SK-N-SH treated with all-trans-retinoic acid at 6 μM for 48 hours (cell line): ENCODE measurements around the gene MROH9.

Experiments used
- ATAC-seq: fragments of 200-7000 bp; cut with Tn5 transposase; 3 replicates; pipeline ENCODE4 v1.9.1; 2020; ENCODE audit warnings: mild to moderate bottlenecking, moderate library complexity
- ARNTL ChIP-seq: fragments of 450-650 bp; formaldehyde crosslinking; IDR thresholded peaks from 2 replicates; pipeline ENCODE4 v1.5.0; 2020; ENCODE audit warnings: low read depth, mild to moderate bottlenecking, moderate library complexity, borderline replicate concordance
- BACH2 ChIP-seq: fragments of 250-450 bp; sonication (Bioruptor Pico); IDR thresholded peaks from 2 replicates; pipeline ENCODE4 v1.9.0; 2021; ENCODE audit warnings: mild to moderate bottlenecking, borderline replicate concordance
- CREB5 ChIP-seq: fragments of 250-450 bp; sonication (Bioruptor Pico); IDR thresholded peaks from 2 replicates; pipeline ENCODE4 v1.5.1; 2020; ENCODE audit warnings: low read depth, mild to moderate bottlenecking, moderate library complexity
- CSDC2 ChIP-seq: fragments of 250-450 bp; sonication (Bioruptor Pico); IDR thresholded peaks from 2 replicates; pipeline ENCODE4 v1.5.0; 2020; ENCODE audit warnings: mild to moderate bottlenecking, moderate library complexity
- CSRNP3 ChIP-seq: fragments of 250-450 bp; sonication (Bioruptor Pico); IDR thresholded peaks from 2 replicates; pipeline ENCODE4 v1.5.1; 2021; ENCODE audit warnings: mild to moderate bottlenecking, moderate library complexity
- ESRRG ChIP-seq: fragments of 250-450 bp; sonication (Bioruptor Pico); IDR thresholded peaks from 2 replicates; pipeline ENCODE4 v1.6.1; 2021; ENCODE audit warnings: mild to moderate bottlenecking
- GLIS3 ChIP-seq: fragments of 250-450 bp; sonication (Bioruptor Pico); IDR thresholded peaks from 2 replicates; pipeline ENCODE4 v1.5.0; 2020; ENCODE audit warnings: mild to moderate bottlenecking, moderate library complexity
- ISL1 ChIP-seq: fragments of 250-450 bp; sonication (Bioruptor Pico); IDR thresholded peaks from 2 replicates; pipeline ENCODE4 v2.1.2; 2022; ENCODE audit warnings: mild to moderate bottlenecking, moderate library complexity
- PATZ1 ChIP-seq: fragments of 250-450 bp; sonication (Bioruptor Pico); IDR thresholded peaks from 2 replicates; pipeline ENCODE4 v1.8.0; 2020; ENCODE audit warnings: mild to moderate bottlenecking, moderate library complexity, borderline replicate concordance
- PPARA ChIP-seq: fragments of 250-450 bp; sonication (Bioruptor Pico); IDR thresholded peaks from 2 replicates; pipeline ENCODE4 v1.5.0; 2020; ENCODE audit warnings: mild to moderate bottlenecking, borderline replicate concordance
- RARB ChIP-seq: fragments of 250-450 bp; sonication (Bioruptor Pico); IDR thresholded peaks from 2 replicates; pipeline ENCODE4 v1.8.0; 2021; ENCODE audit warnings: mild to moderate bottlenecking, moderate library complexity
- SNAI2 ChIP-seq: fragments of 250-450 bp; sonication (Bioruptor Pico); IDR thresholded peaks from 2 replicates; pipeline ENCODE4 v1.5.0; 2020; ENCODE audit warnings: mild to moderate bottlenecking, moderate library complexity
- TCF4 ChIP-seq: fragments of 250-450 bp; sonication (Bioruptor Pico); IDR thresholded peaks from 2 replicates; pipeline ENCODE4 v1.8.0; 2021; ENCODE audit warnings: mild to moderate bottlenecking, moderate library complexity, borderline replicate concordance
- TOX ChIP-seq: fragments of 250-450 bp; sonication (Bioruptor Pico); IDR thresholded peaks from 2 replicates; pipeline ENCODE4 v1.8.0; 2021; ENCODE audit warnings: mild to moderate bottlenecking, moderate library complexity, borderline replicate concordance
- ZFP3 ChIP-seq: fragments of 250-450 bp; sonication (Bioruptor Pico); IDR thresholded peaks from 2 replicates; pipeline ENCODE4 v1.5.0; 2020; ENCODE audit warnings: mild to moderate bottlenecking, moderate library complexity
- ZFP30 ChIP-seq: fragments of 450-650 bp; formaldehyde crosslinking; IDR thresholded peaks from 2 replicates; pipeline ENCODE4 v1.5.0; 2022; ENCODE audit warnings: mild to moderate bottlenecking, moderate library complexity
- ZNF565 ChIP-seq: fragments of 450-650 bp; formaldehyde crosslinking; conservative IDR thresholded peaks from 2 replicates; pipeline ENCODE4 v1.5.0; 2020; ENCODE audit warnings: low read depth, mild to moderate bottlenecking, moderate library complexity
- ZNF70 ChIP-seq: fragments of 450-650 bp; formaldehyde crosslinking; IDR thresholded peaks from 2 replicates; pipeline ENCODE4 v1.5.0; 2020; ENCODE audit warnings: mild to moderate bottlenecking, moderate library complexity
- ZNF8 ChIP-seq: fragments of 450-650 bp; formaldehyde crosslinking; IDR thresholded peaks from 2 replicates; pipeline ENCODE4 v1.5.0; 2020; ENCODE audit warnings: mild to moderate bottlenecking, moderate library complexity
- TF ChIP-seq, protein P1 (sequence below): fragments of 250-450 bp; sonication (Bioruptor Pico); IDR thresholded peaks from 2 replicates; pipeline ENCODE4 v1.8.0; 2021; ENCODE audit warnings: low read depth, mild to moderate bottlenecking, moderate library complexity, borderline replicate concordance
- TF ChIP-seq, protein P2 (sequence below): fragments of 250-450 bp; sonication (Bioruptor Pico); IDR thresholded peaks from 2 replicates; pipeline ENCODE4 v1.5.0; 2020; ENCODE audit warnings: mild to moderate bottlenecking, moderate library complexity

The MROH9 gene

GRCh38 chr1:170893655-170894297 is 41.6 kb upstream of the MROH9 start (continued):
- TF ChIP-seq GLIS3 (CRISPR knock-in tag): no peak
- no peak for TF ChIP-seq SNAI2 (CRISPR knock-in tag)
- TF ChIP-seq, all 23 proteins: peak for 4

DNA sequence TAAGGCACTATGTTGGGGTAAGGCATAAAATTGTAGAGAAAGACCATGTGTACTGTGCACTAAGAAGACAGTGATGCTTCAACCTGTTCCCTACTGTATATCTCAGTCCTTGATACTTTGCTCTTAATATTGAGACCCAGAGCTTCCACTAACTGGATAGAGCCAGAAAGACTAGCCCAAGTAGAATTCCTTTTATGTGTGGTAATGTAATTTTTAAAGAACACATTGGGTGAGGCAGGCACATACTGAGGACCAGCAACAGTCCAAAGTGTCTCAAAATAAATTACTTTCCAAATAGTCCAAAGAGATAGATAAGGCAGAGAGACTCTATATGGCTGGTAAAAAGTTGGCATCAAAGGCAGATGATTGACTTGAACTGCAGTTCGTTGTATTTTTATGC is 31.4 kb upstream of the MROH9 start:
- TF ChIP-seq PATZ1 (CRISPR knock-in tag) (no peak), PPARA (CRISPR knock-in tag) (no peak), TCF4 (CRISPR knock-in tag) (no peak), SNAI2 (CRISPR knock-in tag) (no peak), ARNTL (CRISPR knock-in tag) (no peak), ESRRG (CRISPR knock-in tag) (no peak), ZNF565 (CRISPR knock-in tag) (no peak), CREB5 (CRISPR knock-in tag) (no peak), ISL1 (CRISPR knock-in tag) (no peak), ZFP3 (CRISPR knock-in tag) (no peak), ZNF8 (no peak), ZNF70 (CRISPR knock-in tag) (no peak), BACH2 (CRISPR knock-in tag) (no peak), TOX (CRISPR knock-in tag) (no peak), RARB (no peak)
- TF ChIP-seq, protein P1, sequence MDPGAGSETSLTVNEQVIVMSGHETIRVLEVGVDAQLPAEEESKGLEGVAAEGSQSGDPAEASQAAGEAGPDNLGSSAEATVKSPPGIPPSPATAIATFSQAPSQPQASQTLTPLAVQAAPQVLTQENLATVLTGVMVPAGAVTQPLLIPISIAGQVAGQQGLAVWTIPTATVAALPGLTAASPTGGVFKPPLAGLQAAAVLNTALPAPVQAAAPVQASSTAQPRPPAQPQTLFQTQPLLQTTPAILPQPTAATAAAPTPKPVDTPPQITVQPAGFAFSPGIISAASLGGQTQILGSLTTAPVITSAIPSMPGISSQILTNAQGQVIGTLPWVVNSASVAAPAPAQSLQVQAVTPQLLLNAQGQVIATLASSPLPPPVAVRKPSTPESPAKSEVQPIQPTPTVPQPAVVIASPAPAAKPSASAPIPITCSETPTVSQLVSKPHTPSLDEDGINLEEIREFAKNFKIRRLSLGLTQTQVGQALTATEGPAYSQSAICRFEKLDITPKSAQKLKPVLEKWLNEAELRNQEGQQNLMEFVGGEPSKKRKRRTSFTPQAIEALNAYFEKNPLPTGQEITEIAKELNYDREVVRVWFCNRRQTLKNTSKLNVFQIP (CRISPR knock-in tag): no peak
- TF ChIP-seq, protein P2, sequence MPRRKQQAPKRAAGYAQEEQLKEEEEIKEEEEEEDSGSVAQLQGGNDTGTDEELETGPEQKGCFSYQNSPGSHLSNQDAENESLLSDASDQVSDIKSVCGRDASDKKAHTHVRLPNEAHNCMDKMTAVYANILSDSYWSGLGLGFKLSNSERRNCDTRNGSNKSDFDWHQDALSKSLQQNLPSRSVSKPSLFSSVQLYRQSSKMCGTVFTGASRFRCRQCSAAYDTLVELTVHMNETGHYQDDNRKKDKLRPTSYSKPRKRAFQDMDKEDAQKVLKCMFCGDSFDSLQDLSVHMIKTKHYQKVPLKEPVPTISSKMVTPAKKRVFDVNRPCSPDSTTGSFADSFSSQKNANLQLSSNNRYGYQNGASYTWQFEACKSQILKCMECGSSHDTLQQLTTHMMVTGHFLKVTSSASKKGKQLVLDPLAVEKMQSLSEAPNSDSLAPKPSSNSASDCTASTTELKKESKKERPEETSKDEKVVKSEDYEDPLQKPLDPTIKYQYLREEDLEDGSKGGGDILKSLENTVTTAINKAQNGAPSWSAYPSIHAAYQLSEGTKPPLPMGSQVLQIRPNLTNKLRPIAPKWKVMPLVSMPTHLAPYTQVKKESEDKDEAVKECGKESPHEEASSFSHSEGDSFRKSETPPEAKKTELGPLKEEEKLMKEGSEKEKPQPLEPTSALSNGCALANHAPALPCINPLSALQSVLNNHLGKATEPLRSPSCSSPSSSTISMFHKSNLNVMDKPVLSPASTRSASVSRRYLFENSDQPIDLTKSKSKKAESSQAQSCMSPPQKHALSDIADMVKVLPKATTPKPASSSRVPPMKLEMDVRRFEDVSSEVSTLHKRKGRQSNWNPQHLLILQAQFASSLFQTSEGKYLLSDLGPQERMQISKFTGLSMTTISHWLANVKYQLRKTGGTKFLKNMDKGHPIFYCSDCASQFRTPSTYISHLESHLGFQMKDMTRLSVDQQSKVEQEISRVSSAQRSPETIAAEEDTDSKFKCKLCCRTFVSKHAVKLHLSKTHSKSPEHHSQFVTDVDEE: no peak
- TF ChIP-seq, all 23 proteins: peak for 0
- ATAC-seq: peak; percentile 30; the same call in 2 of the 3 replicates

GRCh38 chr1:170908942-170909341 is 26.4 kb upstream of the MROH9 start:
- peak; percentile 59 for ATAC-seq
- TF ChIP-seq CREB5 (CRISPR knock-in tag) (no peak), ARNTL (CRISPR knock-in tag) (no peak), ZFP30 (CRISPR knock-in tag) (no peak), ISL1 (CRISPR knock-in tag) (no peak), GLIS3 (CRISPR knock-in tag) (no peak), ESRRG (CRISPR knock-in tag) (no peak), TOX (CRISPR knock-in tag) (no peak), TCF4 (CRISPR knock-in tag) (no peak), CSDC2 (no peak), ZNF8 (no peak), CSRNP3 (CRISPR knock-in tag) (no peak), ZNF70 (CRISPR knock-in tag) (no peak), PPARA (CRISPR knock-in tag) (no peak), BACH2 (CRISPR knock-in tag) (no peak)
- TF ChIP-seq, protein P2: no peak
